ENCODE results near the gene GCLC. TPM values are rescaled to one million over a fixed set of nuclear protein-coding genes. Genes with fewer than 3 reads are reported as not detected.

The GCLC gene
- polyA plus RNA-seq, 1 donor from 2014 or later: 10.4 TPM

GRCh38 chr6:53588816-53589509 is 44.1 kb upstream of the GCLC start:
- Histone ChIP-seq H4K20me1 (ENCODE audit: insufficient read depth) (no peaks in the 10 kb centered on the region), H3K27me3 (ENCODE audit: insufficient read depth, low read depth, low read length) (no peaks in the 10 kb centered on the region), H3K4me2 (ENCODE audit: low read length) (no peak overlapping the region), H3K4me3 (ENCODE audit: low read length) (no peak overlapping the region), H3K9me2 (ENCODE audit: insufficient read depth, low read length) (no peaks in the 10 kb centered on the region), H3F3A (ENCODE audit: insufficient read depth, low read length, poor library complexity, severe bottlenecking) (no peaks in the 10 kb centered on the region), H2AFZ (ENCODE audit: low read depth, low read length) (no peak overlapping the region), H3K79me2 (replicated peaks; ENCODE audit: insufficient read depth, low read length) (no peaks in the 10 kb centered on the region), H3K9me3 (ENCODE audit: low read length) (no peaks in the 10 kb centered on the region), H3K27ac (ENCODE audit: low read length) (no peak overlapping the region), H3K9ac (ENCODE audit: low read length) (no peak overlapping the region), H3K36me3 (ENCODE audit: insufficient read depth, low read length) (no peaks in the 10 kb centered on the region)
- TF ChIP-seq, protein P1, sequence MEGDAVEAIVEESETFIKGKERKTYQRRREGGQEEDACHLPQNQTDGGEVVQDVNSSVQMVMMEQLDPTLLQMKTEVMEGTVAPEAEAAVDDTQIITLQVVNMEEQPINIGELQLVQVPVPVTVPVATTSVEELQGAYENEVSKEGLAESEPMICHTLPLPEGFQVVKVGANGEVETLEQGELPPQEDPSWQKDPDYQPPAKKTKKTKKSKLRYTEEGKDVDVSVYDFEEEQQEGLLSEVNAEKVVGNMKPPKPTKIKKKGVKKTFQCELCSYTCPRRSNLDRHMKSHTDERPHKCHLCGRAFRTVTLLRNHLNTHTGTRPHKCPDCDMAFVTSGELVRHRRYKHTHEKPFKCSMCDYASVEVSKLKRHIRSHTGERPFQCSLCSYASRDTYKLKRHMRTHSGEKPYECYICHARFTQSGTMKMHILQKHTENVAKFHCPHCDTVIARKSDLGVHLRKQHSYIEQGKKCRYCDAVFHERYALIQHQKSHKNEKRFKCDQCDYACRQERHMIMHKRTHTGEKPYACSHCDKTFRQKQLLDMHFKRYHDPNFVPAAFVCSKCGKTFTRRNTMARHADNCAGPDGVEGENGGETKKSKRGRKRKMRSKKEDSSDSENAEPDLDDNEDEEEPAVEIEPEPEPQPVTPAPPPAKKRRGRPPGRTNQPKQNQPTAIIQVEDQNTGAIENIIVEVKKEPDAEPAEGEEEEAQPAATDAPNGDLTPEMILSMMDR (IDR thresholded peaks at IDR 0.05; ENCODE audit: poor library complexity, severe bottlenecking): no peak
- TF ChIP-seq REST (IDR thresholded peaks at IDR 0.05; ENCODE audit: borderline replicate concordance) (no peak), RAD21 (conservative IDR thresholded peaks at IDR 0.05) (no peak), TAF1 (IDR thresholded peaks at IDR 0.05; ENCODE audit: low read depth) (no peak), EP300 (conservative IDR thresholded peaks at IDR 0.05; ENCODE audit: poor library complexity, severe bottlenecking) (no peak), MXI1 (conservative IDR thresholded peaks at IDR 0.05; ENCODE audit: poor library complexity, severe bottlenecking) (no peak), EZH2 (IDR thresholded peaks at IDR 0.05; ENCODE audit: borderline replicate concordance, insufficient read depth, low read length, poor library complexity, severe bottlenecking) (no peak), SMC3 (conservative IDR thresholded peaks at IDR 0.05; ENCODE audit: poor library complexity) (no peak), POLR2AphosphoS5 (IDR thresholded peaks at IDR 0.05) (no peak)

GRCh38 chr6:53587291-53587690 is 42.4 kb upstream of the GCLC start:
- Histone ChIP-seq H3K4me3 (ENCODE audit: low read length) (no peak overlapping the region), H3K79me2 (replicated peaks; ENCODE audit: insufficient read depth, low read length) (no peaks in the 10 kb centered on the region), H3K27ac (ENCODE audit: low read length) (no peak overlapping the region), H4K20me1 (ENCODE audit: insufficient read depth) (no peaks in the 10 kb centered on the region), H3K4me2 (ENCODE audit: low read length) (no peak overlapping the region), H3K36me3 (ENCODE audit: insufficient read depth, low read length) (no peaks in the 10 kb centered on the region), H2AFZ (ENCODE audit: low read depth, low read length) (no peak overlapping the region), H3F3A (ENCODE audit: insufficient read depth, low read length, poor library complexity, severe bottlenecking) (no peaks in the 10 kb centered on the region), H3K9me2 (ENCODE audit: insufficient read depth, low read length) (no peaks in the 10 kb centered on the region), H3K27me3 (ENCODE audit: insufficient read depth, low read depth, low read length) (no peaks in the 10 kb centered on the region), H3K9me3 (ENCODE audit: low read length) (no peaks in the 10 kb centered on the region), H3K9ac (ENCODE audit: low read length) (no peak overlapping the region)
- TF ChIP-seq POLR2AphosphoS5 (IDR thresholded peaks at IDR 0.05) (no peak), EP300 (conservative IDR thresholded peaks at IDR 0.05; ENCODE audit: poor library complexity, severe bottlenecking) (no peak), MXI1 (conservative IDR thresholded peaks at IDR 0.05; ENCODE audit: poor library complexity, severe bottlenecking) (no peak), EZH2 (IDR thresholded peaks at IDR 0.05; ENCODE audit: borderline replicate concordance, insufficient read depth, low read length, poor library complexity, severe bottlenecking) (no peak), REST (IDR thresholded peaks at IDR 0.05; ENCODE audit: borderline replicate concordance) (no peak), SMC3 (conservative IDR thresholded peaks at IDR 0.05; ENCODE audit: poor library complexity) (no peak), RAD21 (conservative IDR thresholded peaks at IDR 0.05) (no peak), TAF1 (IDR thresholded peaks at IDR 0.05; ENCODE audit: low read depth) (no peak)
- TF ChIP-seq, protein P1 (IDR thresholded peaks at IDR 0.05; ENCODE audit: poor library complexity, severe bottlenecking): no peak

Data from neural cell (in vitro differentiated cells).